H1 (cell line): Measurements from ENCODE around the gene MTG1. TPM values are rescaled to one million over a fixed set of nuclear protein-coding genes. Genes with fewer than 3 reads are reported as not detected.

Experiments
- ATF3 ChIP-seq: IDR thresholded peaks from 2 replicates; pipeline ENCODE4 v1.6.1; 2011; ENCODE audit warnings: low read depth, mild to moderate bottlenecking, low read length; ENCODE audit not compliant: insufficient read depth
- BCL11A ChIP-seq, 2 experiments: IDR thresholded peaks; one replicate each; pipeline ENCODE4 v1.6.1; 2011; ENCODE audit warnings: low read depth in 2 of 2, low read length in 2 of 2, mild to moderate bottlenecking in 2 of 2
- BRCA1 ChIP-seq: IDR thresholded peaks from 2 replicates; pipeline ENCODE4 v1.6.1; 2012; ENCODE audit warnings: low read depth, low read length, improper control_type of control experiment
- CHD7 ChIP-seq: fragments of 300-600 bp; sonication (generic); IDR thresholded peaks from 2 replicates; pipeline ENCODE4 v1.7.1; 2012; ENCODE audit warnings: low read length, moderate library complexity, mild to moderate bottlenecking, inconsistent platforms; ENCODE audit not compliant: insufficient replicate concordance
- EGR1 ChIP-seq: IDR thresholded peaks from 2 replicates; pipeline ENCODE4 v1.6.1; 2011; ENCODE audit warnings: low read depth, low read length, borderline replicate concordance
- EZH2 ChIP-seq: fragments of 200-600 bp; sonication (generic); IDR thresholded peaks from 2 replicates; pipeline ENCODE4 v1.7.1; 2012; ENCODE audit warnings: low read depth, mild to moderate bottlenecking, moderate library complexity, low read length, inconsistent platforms; ENCODE audit not compliant: severe bottlenecking
- POLR2AphosphoS5 ChIP-seq: IDR thresholded peaks from 2 replicates; pipeline ENCODE4 v1.6.1; 2011; ENCODE audit warnings: low read depth, low read length
- RBBP5 ChIP-seq: IDR thresholded peaks from 2 replicates; pipeline ENCODE4 v1.7.1; 2012; ENCODE audit warnings: low read depth, mild to moderate bottlenecking, inconsistent platforms, low read length, moderate library complexity, borderline replicate concordance
- SP1 ChIP-seq: IDR thresholded peaks from 2 replicates; pipeline ENCODE4 v1.6.1; 2011; ENCODE audit warnings: low read depth, low read length
- TAF7 ChIP-seq: optimal IDR thresholded peaks from 2 replicates; pipeline ENCODE3; 2011; ENCODE audit warnings: low read depth, mild to moderate bottlenecking, inconsistent platforms, low read length, moderate library complexity, borderline replicate concordance
- polyA plus RNA-seq, 7 experiments: library from polyadenylated mRNA; depleted of rRNA in 3 of 7; stranded (reverse) in 5 of 7; unstranded in 2 of 7; fragments of >200 nt in 5 of 7; fragments of 200-250 nt in 2 of 7; gene quantifications; 1 replicate in 5 of 7; 2 replicates in 1 of 7; 4 replicates in 1 of 7; pipeline versions ENCODE4 v1.2.1 to v1.2.3, GENCODE V29; 2011 to 2013; ENCODE audit warnings: missing spikeins in 2 of 7, mixed read lengths in 2 of 7
- total RNA-seq: library from RNA; stranded (reverse); fragmentation: NEBNext Ultra II Directional; extraction: Animal tissue kit (Norgen Biotek cat#: 25700); gene quantifications from 2 replicates; pipeline ENCODE4 v1.2.1, GENCODE V29; 2021

Gene MTG1
- total and polyA plus RNA-seq, 2 of the 8 experiments (the other 6 are each of a cell fraction or from before 2014, with no cell fraction given): 56.6 to 81.6 TPM

- TF ChIP-seq CHD7 (no peak), POLR2AphosphoS5 (no peak), TAF7 (no peak), BCL11A (IDR thresholded peaks at IDR 0.05; ENCODE audit: low read depth in 2 of 2, low read length in 2 of 2) (no peak), RBBP5 (no peak), ATF3 (no peak), EZH2 (no peak), BRCA1 (no peak), EGR1 (no peak), SP1 (no peak)
Measured at GRCh38 chr10:133353202-133353959, 40.6 kb upstream of the MTG1 start (continued).
